Measurements from ENCODE around the gene CTIF.

DNA sequence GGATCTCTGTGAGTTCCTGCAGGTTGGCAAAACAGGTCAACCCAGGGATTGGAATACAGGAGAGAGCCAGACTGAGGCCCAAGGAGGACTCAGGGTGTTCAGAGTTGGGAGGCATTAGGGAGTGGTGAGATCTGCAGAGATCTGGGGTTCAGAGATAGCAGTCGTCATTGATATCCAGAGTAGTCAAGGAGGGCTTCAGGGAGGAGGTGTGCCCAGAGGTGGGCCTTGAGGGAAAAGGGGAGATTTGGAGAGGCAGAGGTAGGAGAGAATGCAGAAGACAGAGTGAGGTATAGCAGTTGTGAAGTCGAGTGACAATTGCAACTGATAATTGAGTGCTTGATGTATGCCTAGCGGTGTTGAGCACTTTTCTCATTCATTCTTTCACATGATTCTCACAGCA, 70.3 kb downstream of the CTIF start:
- TF ChIP-seq, protein P1, sequence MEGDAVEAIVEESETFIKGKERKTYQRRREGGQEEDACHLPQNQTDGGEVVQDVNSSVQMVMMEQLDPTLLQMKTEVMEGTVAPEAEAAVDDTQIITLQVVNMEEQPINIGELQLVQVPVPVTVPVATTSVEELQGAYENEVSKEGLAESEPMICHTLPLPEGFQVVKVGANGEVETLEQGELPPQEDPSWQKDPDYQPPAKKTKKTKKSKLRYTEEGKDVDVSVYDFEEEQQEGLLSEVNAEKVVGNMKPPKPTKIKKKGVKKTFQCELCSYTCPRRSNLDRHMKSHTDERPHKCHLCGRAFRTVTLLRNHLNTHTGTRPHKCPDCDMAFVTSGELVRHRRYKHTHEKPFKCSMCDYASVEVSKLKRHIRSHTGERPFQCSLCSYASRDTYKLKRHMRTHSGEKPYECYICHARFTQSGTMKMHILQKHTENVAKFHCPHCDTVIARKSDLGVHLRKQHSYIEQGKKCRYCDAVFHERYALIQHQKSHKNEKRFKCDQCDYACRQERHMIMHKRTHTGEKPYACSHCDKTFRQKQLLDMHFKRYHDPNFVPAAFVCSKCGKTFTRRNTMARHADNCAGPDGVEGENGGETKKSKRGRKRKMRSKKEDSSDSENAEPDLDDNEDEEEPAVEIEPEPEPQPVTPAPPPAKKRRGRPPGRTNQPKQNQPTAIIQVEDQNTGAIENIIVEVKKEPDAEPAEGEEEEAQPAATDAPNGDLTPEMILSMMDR (IDR thresholded peaks at IDR 0.05), result no peak
- TF ChIP-seq ZFX (IDR thresholded peaks at IDR 0.05; ENCODE audit: borderline replicate concordance), result no peak

Measured in 22Rv1 (cell line).